NCI-H128 (cell line): ENCODE data around the gene ZNF385C.
A peak's percentile ranks its signal among the peaks of the same experiment; 100 is the strongest.
"Not testable (repeated sequence)": the region's sequence is repeated elsewhere in the genome, so short reads cannot be mapped to it uniquely, and the experiment has no call there.

Source experiments
- DNase-seq: peaks from one replicate; lab custom pipeline; 2025; ENCODE audit not compliant: unreplicated experiment; lab: John Stamatoyannopoulos, UW

ZNF385C gene, protein sequence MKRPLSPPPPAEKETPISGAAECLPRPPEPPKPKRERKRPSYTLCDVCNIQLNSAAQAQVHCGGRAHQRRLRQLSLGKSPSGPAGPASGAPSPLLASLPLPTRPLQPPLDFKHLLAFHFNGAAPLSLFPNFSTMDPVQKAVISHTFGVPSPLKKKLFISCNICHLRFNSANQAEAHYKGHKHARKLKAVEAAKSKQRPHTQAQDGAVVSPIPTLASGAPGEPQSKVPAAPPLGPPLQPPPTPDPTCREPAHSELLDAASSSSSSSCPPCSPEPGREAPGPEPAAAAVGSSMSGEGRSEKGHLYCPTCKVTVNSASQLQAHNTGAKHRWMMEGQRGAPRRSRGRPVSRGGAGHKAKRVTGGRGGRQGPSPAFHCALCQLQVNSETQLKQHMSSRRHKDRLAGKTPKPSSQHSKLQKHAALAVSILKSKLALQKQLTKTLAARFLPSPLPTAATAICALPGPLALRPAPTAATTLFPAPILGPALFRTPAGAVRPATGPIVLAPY

DNA sequence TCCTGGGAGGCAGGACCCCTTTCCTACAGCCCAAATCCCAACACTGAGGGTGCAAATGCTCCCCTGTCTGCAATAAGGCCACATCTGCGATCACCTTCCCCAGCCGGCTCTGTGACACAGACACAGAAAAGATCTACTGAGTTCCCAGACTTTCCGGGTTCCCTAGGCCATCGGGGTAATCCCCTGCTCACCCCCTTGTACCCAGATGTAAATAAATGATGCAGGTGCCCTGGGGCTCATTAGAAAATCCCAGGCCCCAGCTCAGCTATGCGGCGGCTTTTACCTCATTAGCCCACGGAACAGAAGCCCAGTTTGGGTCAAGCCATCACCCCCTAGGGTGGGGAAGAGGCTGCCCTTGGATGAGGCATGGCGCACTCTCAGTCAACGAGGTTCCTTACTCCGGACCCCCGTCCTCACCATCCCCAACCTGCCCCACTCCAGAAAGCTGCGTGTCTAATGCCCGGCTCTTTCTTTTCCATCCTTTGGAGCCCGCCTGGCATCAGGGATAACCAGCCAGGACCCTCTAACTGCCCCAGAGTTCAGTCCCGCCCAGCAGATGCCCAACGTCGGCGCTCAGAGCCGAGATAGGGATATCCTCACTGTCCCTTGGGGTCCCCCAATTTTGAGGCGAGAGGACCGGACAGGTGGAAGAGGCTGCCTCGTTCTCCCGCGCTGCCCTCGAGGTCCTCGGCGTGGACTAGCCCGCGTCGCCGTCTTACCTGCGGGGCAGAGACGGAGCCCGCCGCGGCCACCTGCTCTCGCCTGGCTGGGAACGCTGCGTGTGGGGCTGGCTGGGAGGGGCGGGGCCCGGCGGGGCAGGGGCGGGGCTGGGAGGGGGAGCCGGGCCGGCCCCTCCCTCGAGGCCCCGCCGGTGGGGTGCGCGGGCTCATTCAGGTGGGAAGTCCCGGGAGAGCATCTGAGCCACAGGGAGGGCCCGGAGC lies at the start of gene ZNF385C:
ZNF385C (minus strand) TSS at position 783 of the 941 bp plus-strand sequence. CDS start 35,417 bp downstream, outside the sequence.
- no peak for DNase-seq

DNA sequence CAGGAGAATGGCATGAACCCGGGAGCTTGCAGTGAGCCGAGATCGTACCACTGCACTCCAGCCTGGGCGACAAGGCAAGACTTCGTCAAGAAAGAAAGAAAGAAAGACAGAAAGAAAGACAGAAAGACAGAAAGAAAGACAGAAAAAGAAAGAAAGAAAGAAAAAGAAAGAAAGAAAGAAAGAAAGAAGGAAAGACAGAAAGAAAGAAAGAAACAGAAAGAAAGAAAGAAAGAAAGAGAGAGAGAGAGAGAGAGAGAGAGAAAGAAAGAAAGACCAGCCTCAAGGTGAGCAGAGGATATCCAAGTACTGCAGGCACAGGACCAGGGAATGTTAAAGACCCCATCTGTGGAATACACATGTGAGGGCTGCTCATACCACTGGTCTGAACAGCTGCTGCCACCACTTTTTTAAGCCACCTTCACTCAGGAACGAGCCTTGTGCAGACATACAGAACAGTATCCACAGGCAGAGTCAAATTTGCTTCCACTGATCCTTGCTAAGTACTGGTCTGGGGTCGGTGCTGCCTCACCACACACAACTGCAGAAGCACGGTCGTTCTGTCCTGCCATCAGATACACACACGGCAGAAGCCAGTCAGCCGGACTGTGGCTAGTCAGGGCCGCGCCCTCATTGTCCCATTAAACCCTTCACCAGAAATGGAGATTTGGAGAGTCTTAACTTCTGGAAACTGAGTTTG lies 48.8 kb upstream of the ZNF385C start:
- DNase-seq = no peak

DNA sequence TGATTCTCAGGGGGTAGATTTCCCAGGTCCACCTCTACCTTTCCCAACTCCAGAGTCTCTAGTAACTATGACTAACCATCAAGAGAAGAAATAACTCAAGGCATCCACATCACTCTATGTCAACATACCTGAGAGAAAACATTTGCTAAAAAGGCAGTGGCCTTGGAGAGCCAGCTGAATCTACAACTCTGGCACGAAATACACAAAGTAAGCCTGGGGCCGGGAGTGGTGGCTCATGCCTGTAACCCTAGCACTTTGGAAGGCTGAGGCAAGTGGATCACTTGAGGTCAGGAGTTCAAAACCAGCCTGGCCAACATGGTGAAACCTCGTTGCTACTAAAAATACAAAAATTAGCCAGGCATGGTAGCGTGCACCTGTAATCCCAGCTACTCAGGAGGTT lies 44.9 kb upstream of the ZNF385C start:
- DNase-seq = not testable (repeated sequence)

DNA sequence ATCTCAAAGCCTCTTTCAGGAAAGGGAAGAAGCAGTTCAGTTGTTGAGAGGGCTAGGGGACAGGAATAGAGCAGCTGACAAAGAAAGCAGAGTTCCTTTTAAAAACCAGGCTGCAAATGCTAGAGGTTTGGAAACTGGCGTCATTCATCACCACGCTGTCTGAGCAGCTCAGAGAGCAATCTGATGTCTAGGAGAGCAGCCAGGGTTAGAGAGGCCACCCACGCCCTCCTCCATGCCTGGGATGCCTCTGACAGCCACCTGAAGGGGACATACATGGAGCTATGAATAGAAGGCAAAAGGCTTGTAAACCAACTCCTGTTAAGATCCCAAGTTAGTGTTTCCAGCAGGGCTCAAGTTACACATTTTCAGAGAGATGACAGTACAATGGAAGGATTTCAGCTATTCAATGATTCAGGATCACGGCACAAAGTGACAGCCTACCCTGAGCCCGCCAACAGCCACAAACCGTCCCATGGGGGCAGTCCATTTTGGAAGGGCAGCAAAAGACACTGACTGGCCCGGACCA lies 44.2 kb upstream of the ZNF385C start:
- no peak for DNase-seq

DNA sequence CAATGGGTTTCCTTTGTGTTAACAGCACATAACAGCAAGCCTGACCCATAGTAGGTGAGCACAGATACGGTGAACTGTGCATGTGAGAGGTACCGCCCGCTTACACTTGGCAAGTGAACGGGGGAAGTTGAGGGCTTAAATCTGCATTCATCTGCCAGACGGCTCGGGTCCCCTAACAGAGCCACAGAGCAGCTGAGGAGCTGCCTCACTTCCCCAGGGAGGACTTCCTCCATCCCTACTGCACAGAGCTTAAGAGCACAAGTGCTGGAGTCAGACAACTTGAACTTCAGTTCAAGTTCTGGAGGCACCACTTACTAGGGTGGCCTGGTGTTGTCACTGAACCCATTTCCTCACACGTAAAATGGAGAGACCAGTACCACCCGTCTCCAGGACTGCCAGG lies 43.1 kb upstream of the ZNF385C start:
- DNase-seq = no peak

DNA sequence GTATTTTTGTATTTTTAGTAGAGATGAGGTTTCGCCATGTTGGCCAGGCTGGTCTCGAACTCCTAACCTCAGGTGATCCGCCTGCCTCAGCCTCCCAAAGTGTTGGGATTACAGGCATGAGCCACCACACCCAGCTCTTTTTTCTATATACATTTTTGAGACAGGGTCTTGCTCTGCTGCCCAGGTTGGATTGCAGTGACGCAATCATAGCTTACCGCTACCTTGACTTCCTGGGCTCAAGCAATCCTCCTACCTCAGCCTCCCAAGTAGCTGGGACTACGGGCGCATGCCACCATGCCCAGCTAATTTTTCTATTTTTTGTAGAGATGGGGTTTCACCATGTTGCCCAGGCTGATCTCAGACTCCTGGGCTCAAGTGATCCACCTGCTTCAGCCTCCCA lies 42.4 kb upstream of the ZNF385C start:
- DNase-seq = not testable (repeated sequence)

DNA sequence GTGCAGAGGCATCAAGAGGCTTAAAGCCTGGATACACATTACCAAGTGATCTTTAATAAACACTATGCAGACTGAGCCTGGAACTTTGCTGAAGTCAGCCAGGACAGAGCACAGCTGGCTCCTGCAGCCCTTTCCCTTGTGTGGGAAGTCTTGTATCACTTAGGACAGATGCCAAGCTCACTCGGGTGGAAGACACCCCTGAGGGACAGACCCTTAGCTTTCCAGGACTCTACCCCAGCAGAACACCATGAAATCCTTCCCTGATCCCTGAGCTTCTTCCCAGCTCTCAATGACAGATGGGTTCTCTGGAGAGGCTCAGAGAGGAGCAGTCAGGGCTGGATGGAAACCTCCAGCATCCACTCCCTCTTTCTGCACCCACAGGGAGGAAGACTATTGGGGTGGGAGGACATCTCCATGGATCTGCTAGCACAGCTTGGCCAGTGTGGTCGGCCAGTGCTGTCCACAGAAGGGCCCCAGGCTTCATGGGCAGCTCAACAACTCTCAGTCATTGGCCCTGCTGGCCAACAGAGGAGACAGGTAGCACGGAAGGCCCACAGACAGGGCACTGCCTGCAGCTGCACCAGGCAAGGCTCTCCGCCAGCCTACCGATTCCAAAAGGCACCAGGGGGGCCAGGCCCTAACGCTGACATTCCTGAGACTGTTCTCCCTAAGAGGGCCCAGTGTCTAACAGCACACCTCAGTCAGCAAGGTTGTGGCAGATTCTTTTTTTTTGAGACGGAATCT lies 40.6 kb upstream of the ZNF385C start:
- DNase-seq = no peak

DNA sequence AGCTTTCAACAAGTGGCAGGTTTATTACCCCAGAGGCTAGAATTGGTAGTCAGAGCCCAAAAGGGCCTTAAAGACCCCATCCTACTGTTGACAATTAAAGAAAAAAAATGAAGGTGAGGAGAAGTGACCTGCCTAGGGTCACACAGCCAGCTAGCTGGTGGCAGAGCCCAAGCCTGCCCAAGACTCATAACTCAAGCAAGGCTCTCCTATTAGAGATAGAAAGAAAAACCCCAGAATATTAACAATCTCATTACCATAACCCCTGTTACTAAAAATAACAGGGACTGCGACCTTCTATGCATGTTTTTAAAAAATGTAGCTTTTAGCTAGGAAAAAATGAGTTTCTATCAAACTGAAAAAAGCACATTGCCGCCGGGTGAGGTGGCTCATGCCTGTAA lies 38.4 kb upstream of the ZNF385C start:
- DNase-seq = no peak

DNA sequence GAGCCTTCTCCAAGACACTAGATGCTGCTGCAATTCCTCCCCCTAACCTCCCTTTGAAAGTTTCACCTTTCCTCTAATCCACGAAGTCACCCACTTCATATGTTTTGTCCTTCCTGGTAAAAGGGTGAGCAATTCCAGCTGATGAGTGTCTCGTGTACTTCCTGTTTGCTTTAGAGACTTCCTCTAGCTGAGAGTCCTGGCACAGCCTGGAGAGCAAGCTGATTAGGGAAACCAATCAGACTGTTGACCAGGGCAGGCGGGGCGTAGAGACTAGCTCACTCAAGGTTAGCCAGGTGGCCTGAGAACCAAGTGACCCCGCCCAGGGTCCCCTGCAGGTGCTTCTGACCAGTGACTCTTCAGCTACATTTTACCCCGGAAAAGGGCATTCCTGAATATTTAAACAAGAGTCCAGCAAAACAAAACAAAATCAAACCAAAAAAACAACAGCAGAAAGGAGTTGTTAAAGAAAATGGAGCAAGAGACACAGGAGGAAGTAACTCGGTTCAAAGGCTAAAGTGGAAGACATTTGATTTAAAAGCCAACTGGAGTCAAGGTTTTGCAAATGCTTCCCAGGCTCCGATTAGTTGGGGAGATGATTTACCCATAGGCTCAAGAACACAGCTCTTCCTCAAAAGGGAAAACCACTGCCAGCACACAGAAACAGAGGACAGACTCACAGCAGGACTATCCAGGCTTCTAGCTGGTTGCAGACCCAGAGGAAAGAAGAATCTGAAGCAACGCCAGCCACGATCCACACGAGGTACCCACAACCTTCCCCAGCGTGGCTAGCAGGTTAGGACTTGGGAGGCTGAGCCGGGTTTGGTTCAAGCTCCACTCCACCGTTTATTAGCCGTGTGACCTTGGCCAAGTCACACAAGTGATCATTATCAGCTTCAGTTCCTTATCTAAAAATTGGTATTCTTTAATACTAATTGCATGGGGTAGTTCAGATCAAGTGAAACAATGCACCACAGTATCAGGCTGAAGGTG lies 37.7 kb upstream of the ZNF385C start:
- no peak for DNase-seq

DNA sequence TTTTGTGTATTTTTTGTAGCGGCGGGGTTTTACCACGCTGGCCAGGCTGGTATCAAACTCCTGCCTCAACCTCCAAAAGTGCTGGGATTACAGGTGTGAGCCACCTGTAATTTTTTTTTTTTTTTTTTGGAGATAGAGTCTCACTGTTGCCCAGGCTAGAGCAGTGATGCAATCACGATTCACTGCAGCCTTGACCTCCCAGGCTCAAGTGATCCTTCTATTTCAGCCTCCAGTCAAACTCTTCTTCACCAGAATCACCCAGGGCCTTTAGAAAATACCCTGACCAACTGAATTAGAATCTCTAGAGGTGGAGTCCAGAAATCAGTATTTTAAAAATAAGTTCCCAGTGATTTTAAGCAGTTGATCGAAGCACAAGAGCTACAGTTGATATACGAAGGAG lies 36.9 kb upstream of the ZNF385C start:
- no peak for DNase-seq

DNA sequence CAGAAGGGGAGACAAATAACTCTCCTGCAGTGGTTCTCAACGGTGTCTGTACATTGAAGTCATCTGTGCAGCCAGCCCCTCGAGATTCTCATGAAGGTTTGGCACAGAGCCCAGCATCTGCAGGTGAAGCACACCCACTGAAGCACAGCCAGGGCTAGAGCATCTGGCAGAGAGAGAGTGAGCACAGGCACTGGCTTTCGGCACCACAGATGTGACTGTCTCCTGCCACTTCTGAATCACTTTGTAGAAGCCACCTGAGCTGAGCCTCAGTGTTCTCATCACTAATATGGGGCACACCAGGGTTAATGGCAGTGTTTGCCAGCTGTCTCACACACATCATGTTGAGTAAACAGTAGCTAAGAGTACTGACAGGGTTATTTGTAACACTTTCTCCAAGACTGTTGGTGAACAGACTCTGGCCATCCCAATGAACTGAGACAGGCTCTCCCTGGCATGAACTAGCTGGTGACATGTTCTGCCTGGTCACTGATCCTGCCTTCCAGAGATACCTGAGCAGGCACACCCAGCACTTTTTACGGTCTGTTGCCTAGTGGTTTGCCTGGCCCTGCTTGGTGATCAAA lies 35.3 kb upstream of the ZNF385C start:
- DNase-seq = peak; percentile 53

DNA sequence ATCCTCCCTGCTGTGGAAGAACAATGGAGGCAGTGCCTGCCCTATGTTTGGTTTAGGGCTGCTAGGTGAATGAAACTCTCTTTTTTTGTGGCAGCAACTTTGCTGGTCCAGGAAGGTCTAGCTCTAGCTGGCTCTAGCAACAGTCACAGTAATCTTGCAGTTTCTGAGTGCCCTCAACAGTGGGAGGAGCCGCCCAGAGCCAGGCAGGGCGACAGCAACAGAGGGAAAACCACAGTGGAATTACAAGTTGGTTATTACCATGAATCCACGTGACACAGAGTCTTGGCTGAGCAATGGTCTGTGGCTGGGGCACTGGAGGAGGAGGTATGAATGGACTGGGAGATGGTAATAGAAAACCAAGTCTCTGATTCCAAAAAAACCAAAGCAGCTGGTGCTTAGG lies 34.7 kb upstream of the ZNF385C start:
- no peak for DNase-seq

DNA sequence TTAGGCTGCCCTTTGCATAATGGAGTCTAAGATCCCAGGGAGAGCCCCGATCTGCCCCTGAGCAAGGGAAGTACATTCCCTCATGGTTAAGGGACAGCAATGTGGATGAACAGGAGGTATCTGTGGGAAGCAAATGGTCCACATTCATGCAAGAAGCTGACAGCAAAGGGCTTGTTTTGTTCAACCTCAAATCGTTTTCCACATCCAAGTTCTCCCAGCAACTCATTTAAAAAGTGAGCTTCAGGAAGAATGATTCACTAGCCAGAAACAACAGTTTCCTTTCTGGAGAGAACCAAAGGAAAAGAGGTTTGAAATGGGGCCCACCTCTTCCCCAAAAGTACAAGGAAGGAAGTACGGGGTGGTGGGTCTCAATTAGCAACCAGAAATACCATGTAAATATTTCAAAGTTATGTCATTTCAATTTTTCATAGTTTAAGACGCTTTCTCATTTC lies 33.7 kb upstream of the ZNF385C start:
- no peak for DNase-seq

DNA sequence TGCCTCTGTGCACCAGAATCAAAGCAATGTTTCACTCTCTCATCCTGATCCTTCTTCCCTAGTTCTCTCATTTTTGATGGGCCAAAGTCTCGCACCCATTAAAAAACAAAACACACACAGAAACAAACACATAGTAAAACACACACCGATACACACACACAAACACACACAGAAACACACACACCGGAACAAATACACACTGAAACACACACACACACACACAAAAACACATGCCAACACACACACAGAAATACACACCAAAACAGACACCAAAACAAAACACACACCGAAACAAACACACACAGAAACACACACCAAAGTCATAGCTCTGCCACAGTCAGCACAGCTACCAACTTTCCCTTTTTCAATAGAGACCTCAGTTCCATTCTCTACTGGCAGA lies 33.0 kb upstream of the ZNF385C start:
- no peak for DNase-seq

DNA sequence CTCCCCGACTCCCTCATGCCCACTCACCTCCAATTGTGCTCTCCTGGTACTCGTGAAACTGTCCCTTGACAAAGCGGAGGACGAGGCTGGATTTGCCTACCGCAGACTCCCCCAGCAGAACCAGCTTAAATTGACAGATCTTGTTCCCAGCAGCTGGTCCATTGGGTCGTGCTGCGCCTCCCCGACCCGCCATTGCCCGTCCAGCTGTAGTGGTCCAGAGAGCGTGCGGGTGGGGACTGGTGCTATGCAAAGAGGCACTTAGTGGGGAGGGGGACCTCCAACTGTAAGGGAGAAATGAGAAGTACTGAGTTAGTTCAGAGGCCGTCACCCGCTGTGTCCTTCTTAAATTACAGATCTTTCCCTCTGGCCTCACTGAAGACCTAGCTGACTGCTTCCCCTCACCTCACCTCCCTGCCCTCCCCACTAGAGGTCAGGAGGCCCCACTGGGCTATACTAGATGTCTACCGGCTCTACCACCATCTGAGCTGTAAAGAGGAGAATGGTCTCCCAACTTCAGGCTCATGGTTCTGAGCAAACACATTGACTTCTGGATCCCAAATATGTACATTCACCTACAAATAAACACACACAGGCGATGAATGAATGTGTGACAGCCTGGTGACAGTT lies 32.1 kb upstream of the ZNF385C start:
- no peak for DNase-seq

DNA sequence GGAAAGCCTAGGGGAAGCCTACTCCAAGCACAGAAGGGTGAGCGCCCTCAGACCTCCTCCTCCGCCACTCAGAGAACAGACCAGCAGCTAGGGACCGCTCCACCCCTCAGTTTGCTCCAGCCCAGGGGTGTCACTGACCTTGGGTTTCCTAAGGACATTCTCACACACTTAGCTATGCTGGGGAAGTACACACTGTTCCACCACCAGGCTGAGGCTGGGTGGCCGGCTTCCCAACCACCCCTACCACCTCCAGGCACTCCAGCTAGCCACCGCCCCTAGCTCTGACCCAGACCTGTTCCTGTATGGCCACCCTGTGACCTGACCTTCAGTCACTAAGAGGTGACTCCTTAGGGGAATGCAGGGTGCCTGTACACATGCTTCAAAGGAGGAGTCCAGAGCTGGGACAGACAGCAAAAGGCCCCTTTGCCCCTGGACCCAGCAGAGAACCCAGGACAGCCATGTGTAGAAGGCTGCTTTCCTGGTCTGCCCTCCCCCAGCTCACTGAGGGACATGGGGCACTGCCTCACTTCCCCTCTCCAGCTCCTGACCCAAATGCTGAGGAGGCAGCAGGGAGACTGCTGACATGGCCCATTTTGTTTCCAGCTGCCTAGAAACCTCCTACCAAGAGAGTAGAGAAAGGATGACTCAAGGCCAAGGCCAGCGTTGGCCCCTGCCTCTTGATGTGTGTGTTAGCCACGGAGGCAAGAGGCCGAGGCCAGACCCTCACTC lies 31.0 kb upstream of the ZNF385C start:
- no peak for DNase-seq

DNA sequence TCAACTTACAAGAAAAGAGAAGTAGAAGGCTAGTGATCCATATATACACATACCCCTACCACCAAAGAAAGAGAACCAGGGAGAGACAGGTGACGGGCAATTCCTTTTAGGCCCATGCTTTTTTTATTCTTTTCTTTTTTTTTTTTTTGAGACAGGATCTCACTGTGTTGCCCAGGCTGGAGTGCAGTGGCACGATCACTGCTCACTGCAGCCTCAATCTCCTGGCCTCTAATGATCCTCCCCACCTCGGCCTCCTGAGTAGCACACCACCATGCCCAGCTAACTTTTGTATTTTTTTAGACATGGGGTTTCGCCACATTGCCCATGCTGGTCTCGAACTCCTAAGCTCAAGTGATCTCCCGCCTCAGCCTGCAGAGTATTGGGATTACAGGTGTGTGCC lies 29.1 kb upstream of the ZNF385C start:
- DNase-seq = no peak
